ENCODE results near the gene RNF144A. TPM values are rescaled to one million over a fixed set of nuclear protein-coding genes. Genes with fewer than 3 reads are reported as not detected.

RNF144A gene
- total RNA-seq, 1 experiment from 2014 or later: 3.0 TPM

- H3K4me3 ChIP-seq (ENCODE audit: low read depth, low read length): no peak overlapping the region
- no peaks in the 10 kb centered on the region for H3K27me3 Mint-ChIP-seq (ENCODE audit: insufficient read depth, unreplicated experiment)
- no peaks in the 10 kb centered on the region for H3K36me3 Mint-ChIP-seq (ENCODE audit: insufficient read depth, unreplicated experiment)
- H3K9me3 Mint-ChIP-seq (ENCODE audit: unreplicated experiment): no peaks in the 10 kb centered on the region
- H3K4me1 Mint-ChIP-seq (ENCODE audit: low read depth, unreplicated experiment): no peaks in the 10 kb centered on the region
- DNase-seq: no peak
- BruUV-seq (replicated peaks): no TSS peak
- H3K27ac Mint-ChIP-seq (ENCODE audit: unreplicated experiment): no peak overlapping the region
- CTCF ChIA-PET: no interaction called here
- H3K36me3 ChIP-seq (ENCODE audit: control insufficient read depth, insufficient read depth, low read length): no peaks in the 10 kb centered on the region
- TF ChIP-seq, protein P1, sequence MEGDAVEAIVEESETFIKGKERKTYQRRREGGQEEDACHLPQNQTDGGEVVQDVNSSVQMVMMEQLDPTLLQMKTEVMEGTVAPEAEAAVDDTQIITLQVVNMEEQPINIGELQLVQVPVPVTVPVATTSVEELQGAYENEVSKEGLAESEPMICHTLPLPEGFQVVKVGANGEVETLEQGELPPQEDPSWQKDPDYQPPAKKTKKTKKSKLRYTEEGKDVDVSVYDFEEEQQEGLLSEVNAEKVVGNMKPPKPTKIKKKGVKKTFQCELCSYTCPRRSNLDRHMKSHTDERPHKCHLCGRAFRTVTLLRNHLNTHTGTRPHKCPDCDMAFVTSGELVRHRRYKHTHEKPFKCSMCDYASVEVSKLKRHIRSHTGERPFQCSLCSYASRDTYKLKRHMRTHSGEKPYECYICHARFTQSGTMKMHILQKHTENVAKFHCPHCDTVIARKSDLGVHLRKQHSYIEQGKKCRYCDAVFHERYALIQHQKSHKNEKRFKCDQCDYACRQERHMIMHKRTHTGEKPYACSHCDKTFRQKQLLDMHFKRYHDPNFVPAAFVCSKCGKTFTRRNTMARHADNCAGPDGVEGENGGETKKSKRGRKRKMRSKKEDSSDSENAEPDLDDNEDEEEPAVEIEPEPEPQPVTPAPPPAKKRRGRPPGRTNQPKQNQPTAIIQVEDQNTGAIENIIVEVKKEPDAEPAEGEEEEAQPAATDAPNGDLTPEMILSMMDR (IDR thresholded peaks at IDR 0.05; ENCODE audit: insufficient read depth in 1 of 2, low read depth in 1 of 2, low read length in 1 of 2, severe bottlenecking in 1 of 2, unreplicated experiment in 1 of 2): no peak
- H3K4me3 Mint-ChIP-seq (ENCODE audit: unreplicated experiment): no peak overlapping the region
- POLR2A ChIA-PET: no interaction called here
- H3K4me1 ChIP-seq: no peaks in the 10 kb centered on the region
- intact Hi-C loops (cut with micrococcal nuclease; ENCODE audit: unreplicated experiment): no loop called here
- no peaks in the 10 kb centered on the region for H3K9me3 ChIP-seq
- no peaks in the 10 kb centered on the region for H3K27me3 ChIP-seq (replicated peaks; ENCODE audit: control insufficient read depth, insufficient read depth, low read length)
Measured at GRCh38 chr2:6958616-6959235, 41.5 kb downstream of the RNF144A start.

DNA sequence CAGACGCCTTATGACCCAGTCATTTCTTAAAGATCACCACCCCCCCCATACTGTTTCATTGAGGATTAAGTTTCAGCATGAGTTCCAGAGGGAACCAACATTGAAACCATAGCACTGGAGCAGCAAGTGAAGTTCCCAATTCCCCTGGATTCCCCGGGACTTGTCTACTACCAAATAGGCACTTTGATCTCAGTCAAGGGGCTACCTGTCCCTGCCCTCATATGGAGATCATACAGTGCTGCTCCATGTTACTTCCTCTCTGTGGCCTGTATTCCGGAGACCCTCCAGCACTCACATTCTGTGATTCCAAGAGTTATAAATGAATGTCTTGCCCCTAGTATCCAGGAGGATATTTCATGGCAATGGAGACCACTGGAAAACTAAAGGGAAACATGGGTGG, 42.5 kb downstream of the RNF144A start:
- H3K27me3 ChIP-seq (replicated peaks; ENCODE audit: control insufficient read depth, insufficient read depth, low read length): no peaks in the 10 kb centered on the region
- no peaks in the 10 kb centered on the region for H3K9me3 Mint-ChIP-seq (ENCODE audit: unreplicated experiment)
- TF ChIP-seq, protein P1 (IDR thresholded peaks at IDR 0.05; ENCODE audit: insufficient read depth in 1 of 2, low read depth in 1 of 2, low read length in 1 of 2, severe bottlenecking in 1 of 2, unreplicated experiment in 1 of 2): no peak
- DNase-seq: no peak
- no peak overlapping the region for H3K4me3 ChIP-seq (ENCODE audit: low read depth, low read length)
- no peaks in the 10 kb centered on the region for H3K9me3 ChIP-seq
- no peak overlapping the region for H3K27ac Mint-ChIP-seq (ENCODE audit: unreplicated experiment)
- no peaks in the 10 kb centered on the region for H3K36me3 Mint-ChIP-seq (ENCODE audit: insufficient read depth, unreplicated experiment)
- H3K4me3 Mint-ChIP-seq (ENCODE audit: unreplicated experiment): no peak overlapping the region
- H3K36me3 ChIP-seq (ENCODE audit: control insufficient read depth, insufficient read depth, low read length): no peaks in the 10 kb centered on the region
- CTCF ChIA-PET: no interaction called here
- no peaks in the 10 kb centered on the region for H3K27me3 Mint-ChIP-seq (ENCODE audit: insufficient read depth, unreplicated experiment)
- no peaks in the 10 kb centered on the region for H3K4me1 ChIP-seq
- POLR2A ChIA-PET: no interaction called here
- BruUV-seq (replicated peaks): no TSS peak
- no peaks in the 10 kb centered on the region for H3K4me1 Mint-ChIP-seq (ENCODE audit: low read depth, unreplicated experiment)
- intact Hi-C loops (cut with micrococcal nuclease; ENCODE audit: unreplicated experiment): no loop called here

DNA sequence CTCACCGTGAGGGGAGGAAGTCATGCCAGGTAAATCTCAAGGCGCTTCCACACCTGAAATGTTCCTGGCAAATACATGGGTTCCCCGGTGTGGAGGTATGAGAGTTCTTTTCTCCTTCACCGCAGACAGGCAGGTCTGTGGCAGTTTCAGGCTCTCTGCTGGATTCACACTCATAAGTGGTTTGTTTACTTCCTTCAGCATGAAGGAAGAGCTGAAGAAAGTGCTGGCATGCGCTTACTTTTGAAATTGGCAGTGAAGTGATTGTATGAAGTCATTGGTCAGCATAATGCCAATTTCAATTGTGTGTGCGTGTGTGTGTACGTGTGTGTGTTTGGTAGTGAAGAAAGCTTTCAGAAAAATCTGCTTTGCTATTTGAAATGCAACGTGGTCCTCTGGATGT, 43.4 kb downstream of the RNF144A start:
- Histone ChIP-seq H3K36me3 (ENCODE audit: control insufficient read depth, insufficient read depth, low read length) (no peaks in the 10 kb centered on the region), H3K4me1 (no peaks in the 10 kb centered on the region), H3K9me3 (no peaks in the 10 kb centered on the region), H3K4me3 (ENCODE audit: low read depth, low read length) (no peak overlapping the region), H3K27me3 (replicated peaks; ENCODE audit: control insufficient read depth, insufficient read depth, low read length) (no peaks in the 10 kb centered on the region)
- ChIA-PET CTCF (no interaction called here), POLR2A (no interaction called here)
- Mint-ChIP-seq H3K9me3 (ENCODE audit: unreplicated experiment) (no peaks in the 10 kb centered on the region), H3K4me3 (ENCODE audit: unreplicated experiment) (no peak overlapping the region), H3K27me3 (ENCODE audit: insufficient read depth, unreplicated experiment) (no peaks in the 10 kb centered on the region), H3K36me3 (ENCODE audit: insufficient read depth, unreplicated experiment) (no peaks in the 10 kb centered on the region), H3K27ac (ENCODE audit: unreplicated experiment) (no peak overlapping the region), H3K4me1 (ENCODE audit: low read depth, unreplicated experiment) (no peaks in the 10 kb centered on the region)
- DNase-seq: no peak
- intact Hi-C loops (cut with micrococcal nuclease; ENCODE audit: unreplicated experiment): no loop called here
- TF ChIP-seq, protein P1 (IDR thresholded peaks at IDR 0.05; ENCODE audit: insufficient read depth in 1 of 2, low read depth in 1 of 2, low read length in 1 of 2, severe bottlenecking in 1 of 2, unreplicated experiment in 1 of 2): no peak
- no TSS peak for BruUV-seq (replicated peaks)
